Nephron progenitor cell (in vitro differentiated cells): Measurements from ENCODE around the gene NT5E.

Experiments
- DNase-seq: peaks from one replicate; pipeline ENCODE4 v3.0.0; 2021
- H3K27ac Mint-ChIP-seq: 2 replicates; pipeline ENCODE4 v1.8.0; 2021; ENCODE audit warnings: mild to moderate bottlenecking, moderate library complexity, mixed read lengths
- H3K27me3 Mint-ChIP-seq: 2 replicates; pipeline ENCODE4 v1.8.0; 2021; ENCODE audit warnings: mild to moderate bottlenecking, low read depth, mixed read lengths; ENCODE audit not compliant: poor library complexity
- H3K36me3 Mint-ChIP-seq: 2 replicates; pipeline ENCODE4 v1.8.0; 2021; ENCODE audit warnings: low read depth, mixed read lengths
- H3K4me1 Mint-ChIP-seq: 2 replicates; pipeline ENCODE4 v1.8.0; 2021; ENCODE audit warnings: mixed read lengths
- H3K4me3 Mint-ChIP-seq: 2 replicates; pipeline ENCODE4 v1.8.0; 2021; ENCODE audit warnings: mild to moderate bottlenecking, moderate library complexity, mixed read lengths
- H3K9me3 Mint-ChIP-seq: 2 replicates; pipeline ENCODE4 v1.8.0; 2021; ENCODE audit warnings: mild to moderate bottlenecking, moderate library complexity, mixed read lengths
- TF ChIP-seq, protein P1 (sequence below): fragments of 200-600 bp; sonication (generic); IDR thresholded peaks from 2 replicates; pipeline ENCODE4 v1.5.0; 2021; ENCODE audit warnings: antibody characterized with exemption

The NT5E gene

GRCh38 chr6:85425997-85426396 is 23.9 kb upstream of the NT5E start:
- Mint-ChIP-seq H3K9me3 (peaks cover 18% of the 10 kb centered on the region), H3K27ac (no peak overlapping the region), H3K27me3 (no peaks in the 10 kb centered on the region), H3K4me3 (no peak overlapping the region), H3K36me3 (no peaks in the 10 kb centered on the region), H3K4me1 (no peaks in the 10 kb centered on the region)
- DNase-seq, result no peak
- TF ChIP-seq, protein P1, sequence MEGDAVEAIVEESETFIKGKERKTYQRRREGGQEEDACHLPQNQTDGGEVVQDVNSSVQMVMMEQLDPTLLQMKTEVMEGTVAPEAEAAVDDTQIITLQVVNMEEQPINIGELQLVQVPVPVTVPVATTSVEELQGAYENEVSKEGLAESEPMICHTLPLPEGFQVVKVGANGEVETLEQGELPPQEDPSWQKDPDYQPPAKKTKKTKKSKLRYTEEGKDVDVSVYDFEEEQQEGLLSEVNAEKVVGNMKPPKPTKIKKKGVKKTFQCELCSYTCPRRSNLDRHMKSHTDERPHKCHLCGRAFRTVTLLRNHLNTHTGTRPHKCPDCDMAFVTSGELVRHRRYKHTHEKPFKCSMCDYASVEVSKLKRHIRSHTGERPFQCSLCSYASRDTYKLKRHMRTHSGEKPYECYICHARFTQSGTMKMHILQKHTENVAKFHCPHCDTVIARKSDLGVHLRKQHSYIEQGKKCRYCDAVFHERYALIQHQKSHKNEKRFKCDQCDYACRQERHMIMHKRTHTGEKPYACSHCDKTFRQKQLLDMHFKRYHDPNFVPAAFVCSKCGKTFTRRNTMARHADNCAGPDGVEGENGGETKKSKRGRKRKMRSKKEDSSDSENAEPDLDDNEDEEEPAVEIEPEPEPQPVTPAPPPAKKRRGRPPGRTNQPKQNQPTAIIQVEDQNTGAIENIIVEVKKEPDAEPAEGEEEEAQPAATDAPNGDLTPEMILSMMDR, result no peak

- H3K4me1 Mint-ChIP-seq, result no peaks in the 10 kb centered on the region
- no peak overlapping the region for H3K4me3 Mint-ChIP-seq
- TF ChIP-seq, protein P1, result no peak
- H3K36me3 Mint-ChIP-seq, result no peaks in the 10 kb centered on the region
- H3K27me3 Mint-ChIP-seq, result no peaks in the 10 kb centered on the region
- no peak for DNase-seq
- peaks cover 18% of the 10 kb centered on the region for H3K9me3 Mint-ChIP-seq
- H3K27ac Mint-ChIP-seq, result no peak overlapping the region
These were observed 21.4 kb upstream of the NT5E start for GRCh38 chr6:85428486-85428885.

DNA sequence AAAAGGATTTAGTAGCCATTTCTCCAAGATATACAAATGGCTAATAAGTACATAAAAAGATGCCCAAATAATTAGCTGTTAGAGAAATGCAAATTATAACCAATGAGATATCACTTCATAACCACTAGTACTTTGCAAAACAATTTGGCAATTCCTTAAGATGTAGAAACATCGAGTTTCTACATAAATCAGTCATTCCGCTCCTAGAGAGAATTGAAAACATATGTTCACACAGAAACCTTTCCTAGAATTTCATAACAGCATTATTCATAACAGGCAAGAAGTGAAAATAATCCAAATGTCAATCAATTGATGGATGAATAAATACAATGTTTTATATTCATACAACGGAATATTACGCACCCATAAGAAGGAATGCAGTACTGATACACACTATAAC is 20.5 kb upstream of the NT5E start:
- Mint-ChIP-seq H3K27ac (no peak overlapping the region), H3K27me3 (no peaks in the 10 kb centered on the region), H3K9me3 (peaks cover 25% of the 10 kb centered on the region), H3K36me3 (no peaks in the 10 kb centered on the region), H3K4me3 (no peak overlapping the region), H3K4me1 (no peaks in the 10 kb centered on the region)
- no peak for DNase-seq
- TF ChIP-seq, protein P1, result no peak

GRCh38 chr6:85431271-85431670 is 18.6 kb upstream of the NT5E start:
- Mint-ChIP-seq H3K4me3 (no peak overlapping the region), H3K27me3 (no peaks in the 10 kb centered on the region), H3K9me3 (peaks cover 12% of the 10 kb centered on the region), H3K27ac (no peak overlapping the region), H3K36me3 (no peaks in the 10 kb centered on the region), H3K4me1 (no peaks in the 10 kb centered on the region)
- no peak for DNase-seq
- TF ChIP-seq, protein P1, result no peak

DNA sequence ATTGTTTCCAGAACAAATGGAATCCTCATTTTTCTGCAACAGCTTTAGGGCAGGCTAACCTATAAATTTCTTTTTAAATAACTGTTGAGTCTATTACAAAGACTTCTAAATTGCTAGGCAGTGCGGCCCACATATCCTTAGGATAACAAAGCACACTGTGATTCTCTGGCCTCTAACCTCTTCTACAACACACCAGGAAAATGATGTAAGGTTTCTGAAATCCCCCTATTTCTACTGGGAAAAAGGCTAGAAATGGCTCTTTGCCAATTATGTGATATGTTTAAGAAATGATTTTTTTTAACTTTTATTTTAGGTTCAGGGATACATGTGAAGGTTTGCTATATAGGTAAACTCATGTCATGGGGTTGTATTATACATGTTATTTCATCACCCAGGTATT is 17.3 kb upstream of the NT5E start:
- Mint-ChIP-seq H3K27me3 (no peaks in the 10 kb centered on the region), H3K36me3 (no peaks in the 10 kb centered on the region), H3K27ac (no peak overlapping the region), H3K4me3 (no peak overlapping the region), H3K4me1 (no peaks in the 10 kb centered on the region), H3K9me3 (peaks cover 7% of the 10 kb centered on the region)
- DNase-seq, result no peak
- TF ChIP-seq, protein P1, result no peak

GRCh38 chr6:85435851-85436250 is 14.0 kb upstream of the NT5E start:
- Mint-ChIP-seq H3K27me3 (no peaks in the 10 kb centered on the region), H3K9me3 (peaks cover 23% of the 10 kb centered on the region), H3K4me1 (no peaks in the 10 kb centered on the region), H3K36me3 (no peaks in the 10 kb centered on the region), H3K27ac (no peak overlapping the region), H3K4me3 (no peak overlapping the region)
- TF ChIP-seq, protein P1, result no peak
- DNase-seq, result no peak
